SW 1271 (cell line): Measurements from ENCODE around the gene LRRC8A.
"Not testable (repeated sequence)": the region's sequence is repeated elsewhere in the genome, so short reads cannot be mapped to it uniquely, and the experiment has no call there.

Experiments used
- DNase-seq, 2 experiments: peaks; one replicate each; lab custom pipeline; 2025; lab: John Stamatoyannopoulos, UW

Gene LRRC8A

DNA sequence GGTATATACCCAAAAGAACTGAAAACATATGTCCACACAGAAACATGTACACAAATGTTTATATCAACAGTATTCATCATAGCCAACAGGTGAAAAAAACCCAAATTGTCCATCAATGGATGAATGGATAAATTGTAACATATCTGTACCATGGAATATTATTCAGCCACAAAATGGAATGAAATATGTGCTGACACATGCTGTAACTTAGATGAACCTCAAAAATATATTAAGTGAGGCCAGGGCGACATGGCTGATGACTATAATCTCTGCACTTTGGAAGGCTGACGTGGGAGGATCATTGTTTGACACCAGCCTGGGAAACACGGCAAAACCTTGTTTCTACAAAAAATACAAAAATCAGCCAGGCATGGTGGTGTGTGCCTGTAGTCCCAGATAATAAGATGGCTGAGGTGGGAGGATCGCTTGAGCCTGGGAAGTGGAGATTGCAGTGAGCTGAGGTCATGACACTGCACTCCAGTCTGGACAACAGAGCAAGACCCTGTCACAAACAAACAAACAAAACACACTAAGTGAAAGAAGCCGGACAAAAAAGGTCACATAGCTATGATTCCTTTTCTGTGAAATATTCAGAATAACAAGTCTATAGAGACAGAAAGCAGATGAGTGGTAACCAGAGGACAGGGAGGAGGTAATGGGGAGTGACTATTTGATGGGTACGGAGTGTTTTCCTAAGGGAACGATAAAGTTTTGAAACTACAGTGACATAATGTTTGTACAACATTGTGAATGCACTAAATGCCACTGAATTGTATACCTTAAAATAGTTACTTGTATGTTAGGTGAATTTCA, 11.6 kb upstream of the LRRC8A start:
- DNase-seq, result no peak

DNA sequence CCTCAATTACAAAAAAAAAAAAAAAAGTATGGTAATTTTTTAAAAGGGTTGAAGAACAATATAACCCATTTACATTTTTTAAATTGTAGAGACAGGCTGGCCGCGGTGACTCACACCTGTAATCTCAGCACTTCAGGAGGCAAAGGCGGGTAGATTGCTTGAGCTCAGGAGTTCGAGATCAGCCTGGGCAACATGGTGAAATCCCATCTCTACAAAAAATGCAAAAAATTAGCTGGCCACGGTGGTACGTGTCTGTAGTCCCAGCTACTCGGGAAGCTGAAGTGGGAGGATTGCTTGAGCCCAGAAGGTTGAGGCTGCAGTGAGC, 11.0 kb upstream of the LRRC8A start:
- not testable (repeated sequence) for DNase-seq

DNA sequence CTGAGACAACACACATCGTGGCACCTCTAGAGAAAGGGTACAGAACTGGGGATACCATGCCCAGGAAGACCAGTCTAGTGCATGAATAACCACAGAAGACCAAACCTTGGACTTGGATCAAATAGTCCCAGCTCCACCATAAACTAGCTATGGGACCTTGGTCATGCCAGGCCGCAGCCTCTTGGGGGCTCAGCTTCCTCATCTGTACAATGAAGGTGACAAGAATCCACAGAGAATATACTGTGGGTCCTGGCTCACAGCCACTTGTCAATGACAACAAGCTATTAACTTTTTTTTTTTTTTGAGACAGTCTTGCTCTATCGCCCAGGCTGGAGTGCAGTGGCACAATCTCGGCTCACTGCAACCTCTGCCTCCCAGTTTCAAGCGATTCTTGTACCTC, 4.1 kb upstream of the LRRC8A start:
- no peak for DNase-seq

DNA sequence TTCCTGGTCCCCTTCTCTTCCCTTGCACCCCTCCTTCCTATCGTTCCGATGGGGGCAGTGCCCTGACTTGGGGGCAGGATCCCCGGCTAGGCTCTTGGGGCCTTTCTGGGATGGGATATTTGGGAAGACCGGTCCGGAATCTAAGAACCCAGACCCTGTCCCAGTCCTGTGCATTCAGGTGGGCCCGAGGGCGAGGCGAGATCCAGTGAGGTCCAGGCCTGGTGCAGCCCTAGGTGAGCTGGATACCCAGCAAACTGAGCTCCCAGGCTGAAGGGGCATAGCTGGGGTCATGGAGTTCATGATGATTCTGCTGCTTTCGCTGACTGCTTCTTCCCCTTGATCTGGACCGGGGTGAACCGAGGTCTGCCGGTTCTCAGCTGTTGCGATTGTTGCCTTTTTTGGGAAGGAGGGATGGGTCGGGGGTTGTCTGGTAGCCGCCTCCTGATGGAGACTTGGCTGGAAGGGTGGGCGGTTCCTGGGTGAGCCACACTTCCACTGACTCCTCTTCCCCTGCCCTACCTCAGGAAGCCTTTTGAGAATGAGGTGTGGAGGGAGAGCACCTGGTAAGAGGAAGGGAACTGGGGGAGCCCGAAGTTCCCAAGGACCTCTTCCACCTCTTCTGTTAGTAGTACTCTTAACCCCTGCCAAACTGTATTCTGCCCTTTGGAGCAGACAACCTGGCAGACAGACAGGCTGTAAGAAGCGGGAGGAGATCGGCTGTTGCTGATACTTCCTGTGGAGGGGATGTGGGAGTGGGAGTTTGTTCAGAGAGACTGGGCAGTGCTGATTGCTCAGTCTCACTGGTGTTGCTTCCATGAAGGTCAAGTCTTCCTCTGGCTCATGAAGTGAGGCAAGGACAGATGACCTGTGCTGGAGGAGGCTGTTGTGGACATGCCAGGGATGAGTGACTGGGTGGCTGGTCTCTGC, 1.0 kb downstream of the LRRC8A start:
- DNase-seq, result no peak

DNA sequence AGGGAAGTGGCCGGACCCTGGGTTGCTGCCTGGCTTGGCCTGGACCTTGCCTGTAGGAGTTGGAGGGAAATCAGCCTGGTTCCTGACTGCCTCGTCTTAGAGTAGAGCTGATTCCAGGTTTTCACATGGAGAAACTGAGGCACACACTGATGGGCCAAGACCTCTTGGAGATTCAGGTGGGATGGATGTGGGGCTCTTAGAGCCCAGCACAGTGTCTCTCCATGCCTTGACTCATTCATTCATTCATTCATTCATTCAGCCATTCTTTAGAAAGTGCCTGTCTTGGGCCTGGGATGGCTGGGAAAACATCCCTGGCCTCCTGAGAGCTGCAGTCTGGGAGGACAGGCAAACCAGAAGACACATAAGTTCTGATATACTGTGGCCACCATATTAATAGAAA, 2.2 kb downstream of the LRRC8A start:
- no peak for DNase-seq

DNA sequence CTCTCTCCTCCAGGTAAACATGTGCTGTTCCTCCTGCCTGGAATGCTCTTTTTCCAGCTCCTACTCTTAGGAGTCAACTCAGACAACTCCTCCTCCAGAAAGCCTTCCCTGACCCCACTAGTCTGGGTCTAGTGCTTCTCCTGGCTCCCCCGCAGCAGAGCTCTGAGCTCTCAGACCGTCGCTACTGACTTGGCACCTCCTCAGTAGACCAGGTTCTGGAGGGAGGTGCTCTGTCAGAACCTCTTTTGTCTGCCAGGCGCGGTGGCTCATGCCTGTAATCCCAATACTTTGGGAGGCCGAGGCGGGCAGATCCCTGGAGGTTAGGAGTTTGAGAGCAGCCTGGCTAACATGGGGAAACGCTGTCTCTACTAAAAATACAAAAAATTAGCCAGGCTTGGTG, 3.4 kb downstream of the LRRC8A start:
- DNase-seq, result no peak

DNA sequence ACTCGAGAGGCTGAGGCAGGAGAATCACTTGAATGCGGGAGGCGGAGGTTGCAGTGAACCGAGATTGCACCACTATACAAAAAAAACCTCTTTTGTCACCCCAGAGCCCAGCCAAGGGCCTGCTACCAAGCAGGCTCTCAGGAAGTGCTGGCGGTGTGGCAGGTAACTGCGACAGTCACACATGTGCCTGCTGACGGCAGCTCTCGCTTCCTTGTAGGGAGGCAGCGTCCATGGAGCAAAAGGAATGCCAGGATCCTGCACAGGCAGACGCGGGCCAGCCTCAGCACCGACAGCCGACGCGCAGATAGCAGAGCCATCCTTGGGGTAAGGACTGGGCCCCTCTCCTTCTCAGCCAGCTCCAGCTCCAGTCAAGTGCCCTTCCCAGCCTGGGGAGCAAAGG, 3.9 kb downstream of the LRRC8A start:
- DNase-seq, result no peak

DNA sequence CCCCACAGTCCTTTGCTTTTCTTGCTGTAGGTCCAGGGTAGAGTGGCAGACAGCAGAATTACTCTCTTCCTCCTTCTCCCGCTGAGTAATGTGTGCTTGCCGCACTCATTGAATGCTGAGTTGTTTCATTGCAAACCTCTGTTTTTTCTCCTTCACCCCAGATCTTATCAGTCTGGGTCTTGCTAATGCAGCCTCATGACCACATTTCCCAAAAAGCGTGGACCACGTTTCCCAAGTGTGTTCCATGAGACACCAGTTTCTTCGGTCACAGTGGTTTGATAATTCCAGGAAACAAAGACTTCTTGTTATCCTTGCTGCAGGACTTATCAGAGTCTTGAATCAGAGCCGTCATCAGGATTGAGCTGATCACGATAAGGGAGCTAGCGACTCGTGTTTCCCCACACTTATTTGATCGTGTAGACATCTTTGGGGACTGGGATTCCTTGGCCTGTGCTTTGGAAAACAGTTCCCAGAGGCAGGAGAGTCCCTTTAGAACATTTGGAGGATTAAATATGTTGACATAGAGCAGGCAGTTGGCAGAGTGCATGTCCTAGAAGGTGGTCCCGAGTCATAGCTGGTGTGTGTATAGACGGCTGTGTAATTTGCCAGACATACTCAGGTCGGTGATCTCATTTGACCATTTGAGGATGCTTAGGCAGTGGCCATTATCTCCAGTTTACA, 4.4 kb downstream of the LRRC8A start:
- no peak for DNase-seq

DNA sequence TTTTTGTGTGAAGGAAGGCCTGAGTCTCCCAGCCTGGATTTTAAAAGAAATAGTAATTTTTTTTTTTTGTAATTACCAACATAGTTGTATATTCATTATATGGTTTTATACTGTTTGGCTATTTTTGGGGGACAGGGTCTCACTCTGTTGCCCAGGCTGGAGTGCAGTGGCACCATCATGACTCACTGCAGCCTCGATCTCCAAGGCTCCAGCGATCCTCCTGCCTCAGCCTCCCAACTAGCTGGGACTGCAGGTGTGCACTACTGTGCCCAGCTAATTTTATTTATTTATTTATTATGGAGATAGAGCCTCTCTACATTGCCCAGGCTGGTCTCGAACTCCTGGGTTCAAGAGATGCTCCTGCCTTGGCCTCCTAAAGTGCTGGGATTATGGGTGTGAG, 5.1 kb downstream of the LRRC8A start:
- no peak for DNase-seq

DNA sequence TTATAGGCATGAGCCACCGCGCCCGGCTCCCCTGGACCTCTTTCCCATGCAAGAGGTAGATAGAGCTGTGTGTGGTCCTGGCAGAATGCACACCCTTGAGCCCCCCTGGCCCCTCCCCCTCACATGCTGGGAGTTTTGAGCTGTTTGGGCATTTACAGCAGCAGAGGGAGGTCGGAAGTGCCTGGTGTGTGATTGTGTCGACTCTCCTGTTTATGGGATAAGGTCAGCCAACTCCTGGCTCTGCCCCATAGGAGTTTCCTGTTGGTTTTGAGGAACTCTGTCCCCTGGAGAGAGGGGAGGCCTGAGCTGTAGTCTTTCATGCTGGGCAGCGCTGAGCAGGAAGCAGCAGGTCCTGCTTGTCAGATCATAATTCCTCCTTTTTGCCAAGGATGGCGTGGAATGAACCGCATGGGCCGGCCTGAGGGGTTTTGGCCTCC, 6.0 kb downstream of the LRRC8A start:
- DNase-seq, result no peak

DNA sequence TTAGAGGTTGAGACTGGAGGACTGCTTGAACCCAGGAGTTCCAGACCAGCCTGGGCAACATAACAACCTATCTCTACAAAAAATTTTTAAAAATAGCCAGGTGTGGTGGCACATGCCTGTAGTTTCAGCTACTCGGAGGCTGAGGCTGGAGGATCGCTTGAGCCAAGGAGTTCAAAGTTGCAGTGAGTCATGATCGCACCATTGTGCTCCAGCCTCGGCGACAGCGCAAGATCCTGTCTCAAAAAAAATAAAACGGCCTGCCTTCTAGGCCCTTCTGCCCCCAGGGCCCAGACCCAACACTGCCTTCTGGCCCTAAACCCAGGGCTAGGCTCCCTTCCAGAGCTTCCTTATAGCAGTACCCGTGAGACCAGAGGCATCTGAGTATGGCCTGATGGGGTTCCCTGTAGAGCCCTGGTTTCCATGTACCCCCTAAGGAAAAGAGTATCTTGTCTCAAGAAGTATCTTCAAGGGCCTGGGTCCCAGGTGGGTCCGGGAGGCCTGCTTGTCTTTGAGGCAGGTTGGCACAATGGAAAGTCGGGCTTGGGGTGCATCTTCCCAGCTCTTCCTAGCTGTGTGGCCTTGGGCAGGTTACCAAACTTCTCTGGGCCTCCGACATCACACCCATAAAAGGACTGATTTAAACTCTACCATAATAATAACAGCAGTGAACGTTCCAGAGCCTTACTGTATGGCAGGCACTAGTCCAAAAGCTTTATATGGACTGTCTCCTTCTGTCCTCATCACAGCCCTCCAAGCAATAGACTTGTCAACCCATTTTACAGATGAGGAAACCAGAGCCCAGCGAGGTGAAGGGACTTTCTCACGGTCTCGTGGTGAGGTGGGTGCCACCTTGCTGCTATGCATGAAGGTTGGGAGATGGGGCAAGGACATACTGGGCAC, 9.6 kb downstream of the LRRC8A start:
- no peak for DNase-seq

DNA sequence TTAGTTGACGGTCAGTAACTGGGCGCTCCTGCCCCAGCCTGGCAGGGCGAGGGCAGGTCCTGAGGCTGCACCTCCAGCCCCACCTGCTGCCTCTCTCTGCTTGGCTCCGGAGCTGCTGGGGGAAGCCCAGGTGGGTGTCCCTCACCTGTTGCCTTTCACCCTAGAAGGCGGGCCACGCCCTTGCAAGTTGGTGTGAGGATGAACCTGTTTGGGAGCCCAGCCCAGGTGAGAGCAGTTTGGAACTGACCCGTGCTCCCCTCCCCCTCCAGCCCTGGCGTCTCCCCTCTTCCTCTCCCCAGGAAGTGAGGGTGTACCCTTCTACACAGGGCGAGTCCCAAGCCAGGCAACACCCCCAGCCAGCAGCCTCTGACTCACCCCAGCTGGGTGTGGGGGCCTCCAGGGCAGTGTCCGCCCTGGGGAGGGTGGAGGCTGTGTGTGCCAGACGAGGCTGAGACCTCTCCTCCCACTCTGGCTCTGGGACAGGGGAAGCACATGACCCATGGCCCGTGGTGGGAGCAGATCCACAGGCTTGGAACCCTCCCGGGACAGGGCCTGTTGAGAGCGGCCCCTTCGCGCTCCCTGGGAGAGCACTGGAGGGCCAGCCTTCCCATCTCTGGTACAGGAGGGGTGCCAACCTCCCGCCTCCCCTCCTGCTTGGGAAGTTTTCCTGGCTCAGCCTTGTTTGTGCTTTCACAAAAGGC, 10.4 kb downstream of the LRRC8A start:
- peak; percentile 53 for DNase-seq

DNA sequence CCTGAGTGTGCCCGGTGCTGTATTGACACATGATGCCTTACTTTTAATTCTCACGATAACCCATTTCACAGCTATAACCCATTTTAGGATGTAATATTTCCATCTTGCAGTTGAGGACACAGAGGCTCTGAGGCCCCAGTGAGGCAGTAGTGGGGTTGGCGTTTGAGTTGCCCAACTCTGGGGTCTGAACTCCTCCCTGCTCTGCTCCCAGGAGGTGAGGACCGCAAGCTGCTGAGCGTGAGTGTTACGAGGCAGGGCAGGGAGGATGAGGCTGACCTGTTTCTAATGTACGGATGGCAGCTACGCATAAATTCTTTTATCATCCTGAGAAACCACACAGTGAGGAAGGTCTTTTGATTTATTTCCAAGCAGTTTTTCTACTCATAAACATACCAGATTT, 11.4 kb downstream of the LRRC8A start:
- no peak for DNase-seq

DNA sequence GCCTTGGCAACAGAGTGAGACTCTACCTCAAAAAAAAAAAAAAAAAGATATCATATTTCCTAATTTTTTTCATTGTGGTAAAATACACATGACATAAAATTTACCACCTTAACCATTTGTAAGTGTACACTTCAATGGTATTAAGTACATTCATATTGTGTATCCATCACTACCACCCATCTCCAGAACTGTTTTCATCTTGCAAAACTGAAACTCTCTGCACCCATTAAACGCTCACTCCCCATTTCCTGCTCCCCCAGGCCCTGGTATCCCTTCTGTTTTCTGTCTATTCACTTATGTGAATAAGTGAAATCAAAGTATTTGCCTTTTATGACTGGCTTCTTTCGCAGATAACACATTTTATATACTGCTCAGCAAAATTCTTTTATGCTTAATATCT, 12.8 kb downstream of the LRRC8A start:
- DNase-seq, result no peak

DNA sequence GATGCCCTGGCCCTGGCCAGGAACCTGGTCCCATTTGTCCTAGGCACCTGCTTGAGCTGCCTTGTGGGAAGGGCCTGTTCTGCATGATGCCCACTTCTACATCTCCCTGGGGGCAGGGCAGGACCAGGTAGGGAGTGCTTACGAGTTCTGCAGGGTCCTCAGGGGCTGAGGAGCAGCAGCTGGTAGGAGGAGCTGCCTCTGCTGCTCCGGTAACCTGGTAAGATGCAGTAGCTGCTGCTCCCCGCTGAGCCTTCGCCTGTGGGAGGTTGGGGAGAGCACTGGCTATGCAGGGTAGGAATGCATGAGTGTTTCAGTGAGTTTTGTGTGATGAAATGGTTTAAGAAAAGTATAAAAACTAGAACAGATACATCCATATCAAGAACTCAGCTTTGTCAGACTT, 13.6 kb downstream of the LRRC8A start:
- no peak for DNase-seq

DNA sequence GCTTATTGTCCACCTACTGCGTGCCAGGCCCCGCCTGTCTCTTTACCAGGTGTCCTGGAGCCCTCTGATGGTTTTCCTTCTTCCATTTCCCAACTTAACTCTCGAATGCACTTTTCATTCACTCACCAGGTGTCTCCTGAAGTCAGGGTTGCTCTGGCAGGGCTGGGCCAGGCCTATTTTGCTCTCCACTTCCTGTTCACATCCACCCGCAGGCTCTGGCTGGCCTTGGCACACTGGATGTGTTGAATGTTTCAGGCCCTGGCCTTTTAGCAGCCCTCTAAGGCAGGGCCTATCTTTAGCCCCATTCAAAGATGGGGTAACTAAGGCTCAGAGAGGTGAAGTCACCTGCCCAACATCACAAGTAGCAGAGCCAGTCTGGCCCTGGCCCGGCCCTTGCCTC, 16.4 kb downstream of the LRRC8A start:
- DNase-seq, result no peak

DNA sequence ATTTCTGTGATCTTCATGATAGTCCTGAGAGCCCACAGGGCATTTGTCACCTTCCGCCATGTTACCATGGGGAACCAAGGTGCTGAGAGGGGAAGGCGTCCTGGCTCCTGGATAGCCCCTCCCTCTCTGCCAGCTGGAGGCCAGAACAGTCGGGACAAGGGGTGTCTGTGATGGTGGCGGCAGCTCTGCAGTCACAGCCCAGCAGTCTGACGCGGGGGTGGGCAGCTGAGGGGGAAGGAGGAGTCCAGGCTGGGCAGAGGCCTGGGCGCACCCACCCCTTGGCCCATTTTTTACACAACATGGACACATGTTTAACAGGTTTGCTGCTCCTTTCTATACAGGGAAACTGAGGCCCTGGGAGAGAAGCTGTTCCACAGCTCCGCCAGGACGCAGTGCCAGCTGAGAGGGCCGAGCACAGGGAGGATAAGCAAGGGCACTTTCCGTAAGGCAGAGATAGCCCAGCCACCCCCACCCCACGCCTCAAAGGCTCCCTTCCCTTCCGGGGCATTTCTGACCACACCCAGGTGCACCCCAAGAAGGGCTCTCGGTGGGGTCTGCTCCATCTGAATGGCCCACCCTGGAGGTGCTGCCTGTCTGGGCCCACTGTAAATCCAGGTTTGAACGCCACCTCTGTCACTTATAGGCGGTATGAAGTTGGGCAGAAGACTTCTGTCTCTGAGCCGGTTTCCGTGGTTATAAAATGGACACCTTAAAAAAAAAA, 17.1 kb downstream of the LRRC8A start:
- no peak for DNase-seq

DNA sequence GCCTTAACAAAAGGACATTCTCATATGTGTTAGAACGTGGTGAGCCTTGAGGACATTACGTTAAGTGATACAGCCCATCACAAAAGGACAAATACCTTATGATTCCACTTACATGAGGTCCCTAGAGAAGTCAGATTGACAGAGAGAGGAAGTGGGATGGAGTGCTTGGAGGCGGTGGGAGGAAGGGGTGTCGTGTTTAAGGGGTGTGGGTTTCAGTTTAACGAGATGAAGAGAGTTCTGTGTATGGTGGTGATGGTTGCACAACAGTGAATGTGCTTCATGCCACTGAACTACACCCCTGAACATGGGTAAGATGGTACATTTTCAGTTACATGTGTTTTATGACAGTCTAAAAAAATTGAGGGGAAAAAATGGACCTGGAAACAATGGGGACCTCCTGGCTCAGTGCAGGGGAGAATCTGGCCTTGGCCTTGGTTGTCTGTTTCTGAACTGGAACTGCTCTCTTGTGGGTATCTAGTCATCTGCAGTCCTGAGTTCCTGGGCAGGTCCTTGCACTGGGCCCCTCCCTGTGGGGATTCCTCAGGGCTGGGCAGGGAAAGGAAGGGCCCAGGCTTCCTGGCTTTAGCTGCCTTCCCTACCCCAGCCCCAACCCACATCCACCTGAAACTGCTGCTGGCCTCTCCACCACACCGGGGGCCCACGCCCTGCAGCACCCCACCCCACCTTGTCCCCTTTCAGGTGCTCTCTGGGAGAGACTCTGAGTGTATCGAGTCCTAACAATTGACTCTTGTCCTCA, 17.8 kb downstream of the LRRC8A start:
- DNase-seq, result peak in 1 of 2 experiments; percentile 25

DNA sequence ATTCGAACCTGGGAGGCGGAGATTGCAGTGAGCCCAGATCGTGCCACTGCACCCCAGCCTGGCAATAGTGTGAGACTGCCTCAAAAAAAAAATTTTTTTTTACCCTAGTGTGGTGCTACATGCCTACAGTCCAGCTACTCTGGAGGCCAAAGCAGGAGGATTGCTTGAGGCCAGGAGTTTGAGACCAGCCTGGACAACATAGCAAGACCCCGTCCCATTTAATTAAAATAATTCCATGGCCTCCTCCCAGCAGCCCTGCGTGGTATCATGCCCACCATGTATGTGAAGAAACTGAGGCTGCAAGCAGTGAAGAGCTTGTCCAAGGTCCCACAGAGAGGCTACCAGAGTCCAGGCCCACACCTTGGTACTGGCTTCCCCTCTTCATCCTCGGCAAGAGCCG, 19.4 kb downstream of the LRRC8A start:
- no peak for DNase-seq

DNA sequence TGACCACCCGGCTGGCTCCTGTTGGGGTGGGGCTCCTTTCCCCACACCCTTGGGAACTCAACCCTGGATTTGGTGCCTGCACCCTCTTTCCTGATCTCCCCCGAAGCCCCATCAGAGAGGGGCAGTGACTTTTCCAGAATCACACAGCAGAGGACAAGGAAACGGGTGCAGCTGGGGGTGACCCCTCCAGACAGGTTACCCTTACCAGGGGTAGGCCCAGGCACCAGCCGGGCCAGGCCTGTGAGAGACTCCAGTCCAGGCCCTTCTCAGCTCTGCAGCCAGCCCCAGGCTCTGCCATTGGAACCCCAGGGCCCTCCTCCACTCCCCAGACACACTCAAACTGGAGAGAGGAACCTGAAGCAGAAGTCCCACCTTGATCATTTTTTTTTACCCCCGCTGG, 19.9 kb downstream of the LRRC8A start:
- DNase-seq, result no peak
